ENCODE data around the gene TRIM64.
"Not testable (repeated sequence)": the region's sequence is repeated elsewhere in the genome, so short reads cannot be mapped to it uniquely, and the experiment has no call there.

The TRIM64 gene, protein sequence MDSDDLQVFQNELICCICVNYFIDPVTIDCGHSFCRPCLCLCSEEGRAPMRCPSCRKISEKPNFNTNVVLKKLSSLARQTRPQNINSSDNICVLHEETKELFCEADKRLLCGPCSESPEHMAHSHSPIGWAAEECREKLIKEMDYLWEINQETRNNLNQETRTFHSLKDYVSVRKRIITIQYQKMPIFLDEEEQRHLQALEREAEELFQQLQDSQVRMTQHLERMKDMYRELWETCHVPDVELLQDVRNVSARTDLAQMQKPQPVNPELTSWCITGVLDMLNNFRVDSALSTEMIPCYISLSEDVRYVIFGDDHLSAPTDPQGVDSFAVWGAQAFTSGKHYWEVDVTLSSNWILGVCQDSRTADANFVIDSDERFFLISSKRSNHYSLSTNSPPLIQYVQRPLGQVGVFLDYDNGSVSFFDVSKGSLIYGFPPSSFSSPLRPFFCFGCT

DNA sequence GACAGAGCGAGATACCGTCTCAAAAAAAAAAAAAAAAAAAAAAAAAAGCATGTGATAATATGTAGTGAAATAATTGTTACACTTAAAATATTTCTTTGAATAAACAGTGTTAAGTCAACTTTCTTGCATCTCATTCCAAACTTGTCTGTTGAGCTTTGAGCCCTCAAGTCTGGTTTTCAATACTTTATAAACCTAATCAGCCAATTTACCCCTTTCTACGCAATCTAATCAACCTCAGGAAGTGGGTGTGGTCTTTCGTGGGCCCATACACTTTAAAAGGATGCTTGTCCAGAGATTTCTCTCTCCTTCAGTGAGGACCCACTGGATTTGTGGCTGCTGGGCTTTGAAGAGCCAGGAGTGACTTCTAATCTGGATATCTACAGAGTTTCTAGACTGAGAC lies at the start of gene TRIM64:
Gene TRIM64 (plus strand): TSS at position 301 of the 400 bp plus-strand sequence. CDS start 2,467 bp downstream, outside the sequence.
- not testable (repeated sequence) for H3K27me3 ChIP-seq (ENCODE audit: insufficient read depth, insufficient read length); H3K36me3 ChIP-seq (ENCODE audit: insufficient read depth, insufficient read length, low read length); DNase-seq (ENCODE audit: low read depth, low spot score); H3K9me3 ChIP-seq (ENCODE audit: insufficient read depth, low read length); H3K9ac ChIP-seq (ENCODE audit: insufficient read length, low read depth); H3K4me3 ChIP-seq (ENCODE audit: insufficient read length, low read depth); H3K4me1 ChIP-seq (ENCODE audit: insufficient read depth, insufficient read length)

DNA sequence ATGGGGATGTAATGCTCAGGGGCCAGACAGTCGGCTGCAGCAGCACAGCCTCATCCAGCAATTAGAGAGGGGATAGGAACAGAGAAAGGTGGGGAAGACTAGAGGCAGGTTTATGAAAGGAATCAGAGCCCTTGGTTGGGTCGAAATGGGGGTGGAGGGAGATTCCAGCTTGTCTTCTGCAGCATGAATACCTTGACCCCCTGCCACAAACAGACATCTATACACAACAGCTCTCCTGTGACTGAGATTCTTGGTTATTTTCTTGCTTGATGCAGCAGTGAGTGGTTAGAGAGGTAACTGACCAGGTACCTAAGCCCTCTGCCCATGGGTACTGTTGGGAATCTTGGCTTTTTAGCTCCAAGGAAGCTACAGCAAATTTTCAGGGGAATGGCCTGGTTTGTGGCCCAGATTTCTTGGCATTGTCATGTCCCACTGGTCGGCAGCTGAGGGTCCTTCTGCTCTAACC lies 43.6 kb upstream of the TRIM64 start, which contains the start of gene TRIM49D1:
Gene TRIM49D1 (minus strand): TSS at position 51 of the 466 bp plus-strand sequence. CDS start 4,535 bp downstream, outside the sequence.
- Histone ChIP-seq H3K9me3 (ENCODE audit: insufficient read depth, low read length) (no peaks in the 10 kb centered on the region), H3K36me3 (ENCODE audit: insufficient read depth, insufficient read length, low read length) (no peaks in the 10 kb centered on the region), H3K27me3 (ENCODE audit: insufficient read depth, insufficient read length) (no peaks in the 10 kb centered on the region), H3K9ac (ENCODE audit: insufficient read length, low read depth) (no peak within 1 kb of the TSS), H3K4me3 (ENCODE audit: insufficient read length, low read depth) (no peak within 1 kb of the TSS), H3K4me1 (ENCODE audit: insufficient read depth, insufficient read length) (no peaks in the 10 kb centered on the region)
- no peak for DNase-seq (ENCODE audit: low read depth, low spot score)
- TF ChIP-seq ZNF274 (IDR thresholded peaks at IDR 0.05; ENCODE audit: low read depth, low read length) (no peak), YY1 (IDR thresholded peaks at IDR 0.05; ENCODE audit: insufficient read depth, insufficient read length) (no peak), SUZ12 (IDR thresholded peaks at IDR 0.05; ENCODE audit: extremely low read depth, insufficient read depth, insufficient read length) (no peak)

DNA sequence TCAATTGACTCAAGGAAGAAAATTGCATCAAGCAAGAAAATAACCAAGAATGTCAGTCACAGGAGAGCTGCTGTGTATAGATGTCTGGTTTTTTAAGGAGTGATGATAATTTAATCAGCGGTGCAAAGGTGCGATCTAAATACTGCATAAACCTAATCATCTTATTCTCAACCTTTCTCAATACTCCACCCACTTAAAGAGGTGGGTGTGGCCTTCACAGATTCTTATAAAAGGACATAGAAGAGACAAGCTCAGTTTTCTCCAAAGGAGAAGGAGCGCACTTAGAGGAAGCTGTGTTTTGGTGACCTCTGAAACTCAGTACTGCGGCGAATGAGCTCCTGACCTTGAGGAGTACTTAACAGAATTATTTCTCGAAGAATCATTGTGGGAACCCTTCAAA lies 42.1 kb upstream of the TRIM64 start, which contains the start of gene TRIM49D2:
Gene TRIM49D2 (plus strand): TSS at position 301 of the 400 bp plus-strand sequence. CDS start 2,698 bp downstream, outside the sequence.
- H3K9ac ChIP-seq (ENCODE audit: insufficient read length, low read depth); DNase-seq (ENCODE audit: low read depth, low spot score); H3K4me1 ChIP-seq (ENCODE audit: insufficient read depth, insufficient read length); H3K27me3 ChIP-seq (ENCODE audit: insufficient read depth, insufficient read length); H3K4me3 ChIP-seq (ENCODE audit: insufficient read length, low read depth); H3K9me3 ChIP-seq (ENCODE audit: insufficient read depth, low read length); H3K36me3 ChIP-seq (ENCODE audit: insufficient read depth, insufficient read length, low read length): not testable (repeated sequence)

DNA sequence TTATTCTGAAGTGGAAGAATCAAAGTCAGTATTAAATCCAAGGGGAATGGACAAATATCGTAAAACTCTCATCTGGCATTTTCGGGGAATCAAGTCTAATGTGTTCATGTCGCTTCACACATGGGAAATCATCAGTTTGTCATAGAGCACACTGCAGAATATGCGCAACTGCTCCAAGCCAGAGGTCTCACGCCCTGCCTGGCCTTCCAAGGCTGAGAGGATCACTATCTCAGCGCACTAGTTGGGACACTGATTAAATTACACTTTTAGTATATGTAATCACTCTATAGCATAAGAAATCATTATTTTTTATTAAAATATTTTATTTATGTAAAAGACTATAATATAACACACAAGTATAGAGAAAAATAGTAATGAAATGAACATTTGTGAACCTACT lies 5.0 kb upstream of the TRIM64 start:
- H3K27me3 ChIP-seq (ENCODE audit: insufficient read depth, insufficient read length); H3K9me3 ChIP-seq (ENCODE audit: insufficient read depth, low read length); H3K9ac ChIP-seq (ENCODE audit: insufficient read length, low read depth); H3K4me1 ChIP-seq (ENCODE audit: insufficient read depth, insufficient read length); DNase-seq (ENCODE audit: low read depth, low spot score); H3K4me3 ChIP-seq (ENCODE audit: insufficient read length, low read depth); H3K36me3 ChIP-seq (ENCODE audit: insufficient read depth, insufficient read length, low read length): not testable (repeated sequence)
